ENCODE results near the gene CATSPERD. TPM values are rescaled to one million over a fixed set of nuclear protein-coding genes. Genes with fewer than 3 reads are reported as not detected.
"Not testable (repeated sequence)": the region's sequence is repeated elsewhere in the genome, so short reads cannot be mapped to it uniquely, and the experiment has no call there.

Gene CATSPERD
- total RNA-seq, 3 donors from 2014 or later, result not detected

DNA sequence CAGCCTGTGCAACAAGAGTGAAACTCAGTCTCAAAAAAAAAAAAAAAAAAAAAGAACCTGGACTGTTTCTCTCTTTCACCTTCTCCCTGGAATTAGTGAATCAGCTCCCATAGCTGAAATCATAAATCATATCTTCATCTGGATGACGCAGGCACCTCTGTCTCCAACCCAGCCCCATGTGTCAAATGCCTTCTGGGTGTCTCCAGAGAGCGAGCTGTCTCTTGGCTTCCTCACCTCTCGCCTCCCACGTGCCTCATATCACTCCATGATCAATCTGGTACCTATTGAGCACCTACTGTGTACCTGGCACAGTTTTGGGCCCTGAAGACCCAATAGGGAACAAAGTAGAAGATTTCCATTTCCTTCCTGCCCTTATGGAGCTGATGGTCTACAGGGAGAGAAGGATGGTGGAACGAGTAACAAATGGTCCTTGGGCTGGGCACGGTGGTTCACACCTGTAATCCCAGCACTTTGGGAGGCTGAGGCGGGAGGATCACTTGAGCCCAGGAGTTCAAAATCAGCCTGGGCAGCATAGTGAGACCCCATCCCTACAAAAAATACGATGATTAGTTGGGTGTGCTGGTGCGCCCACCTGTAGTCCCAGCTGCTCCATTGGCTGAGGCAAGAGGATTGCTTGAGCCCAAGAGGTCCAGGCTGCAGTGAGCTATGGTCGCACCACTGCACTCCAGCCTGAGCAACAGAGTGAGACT lies 37.1 kb upstream of the CATSPERD start:
- DNase-seq, result no peak
- intact Hi-C loops (cut with DNase I, micrococcal nuclease), result no loop called here
- ATAC-seq, result no peak
- Histone ChIP-seq H3K9me3 (no peaks in the 10 kb centered on the region), H3K4me1 (ENCODE audit: low read depth) (peaks cover 26% of the 10 kb centered on the region), H3K36me3 (ENCODE audit: low read depth) (no peaks in the 10 kb centered on the region), H3K4me3 (no peak overlapping the region)
- TF ChIP-seq, protein P1, sequence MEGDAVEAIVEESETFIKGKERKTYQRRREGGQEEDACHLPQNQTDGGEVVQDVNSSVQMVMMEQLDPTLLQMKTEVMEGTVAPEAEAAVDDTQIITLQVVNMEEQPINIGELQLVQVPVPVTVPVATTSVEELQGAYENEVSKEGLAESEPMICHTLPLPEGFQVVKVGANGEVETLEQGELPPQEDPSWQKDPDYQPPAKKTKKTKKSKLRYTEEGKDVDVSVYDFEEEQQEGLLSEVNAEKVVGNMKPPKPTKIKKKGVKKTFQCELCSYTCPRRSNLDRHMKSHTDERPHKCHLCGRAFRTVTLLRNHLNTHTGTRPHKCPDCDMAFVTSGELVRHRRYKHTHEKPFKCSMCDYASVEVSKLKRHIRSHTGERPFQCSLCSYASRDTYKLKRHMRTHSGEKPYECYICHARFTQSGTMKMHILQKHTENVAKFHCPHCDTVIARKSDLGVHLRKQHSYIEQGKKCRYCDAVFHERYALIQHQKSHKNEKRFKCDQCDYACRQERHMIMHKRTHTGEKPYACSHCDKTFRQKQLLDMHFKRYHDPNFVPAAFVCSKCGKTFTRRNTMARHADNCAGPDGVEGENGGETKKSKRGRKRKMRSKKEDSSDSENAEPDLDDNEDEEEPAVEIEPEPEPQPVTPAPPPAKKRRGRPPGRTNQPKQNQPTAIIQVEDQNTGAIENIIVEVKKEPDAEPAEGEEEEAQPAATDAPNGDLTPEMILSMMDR (IDR thresholded peaks at IDR 0.05), result no peak

DNA sequence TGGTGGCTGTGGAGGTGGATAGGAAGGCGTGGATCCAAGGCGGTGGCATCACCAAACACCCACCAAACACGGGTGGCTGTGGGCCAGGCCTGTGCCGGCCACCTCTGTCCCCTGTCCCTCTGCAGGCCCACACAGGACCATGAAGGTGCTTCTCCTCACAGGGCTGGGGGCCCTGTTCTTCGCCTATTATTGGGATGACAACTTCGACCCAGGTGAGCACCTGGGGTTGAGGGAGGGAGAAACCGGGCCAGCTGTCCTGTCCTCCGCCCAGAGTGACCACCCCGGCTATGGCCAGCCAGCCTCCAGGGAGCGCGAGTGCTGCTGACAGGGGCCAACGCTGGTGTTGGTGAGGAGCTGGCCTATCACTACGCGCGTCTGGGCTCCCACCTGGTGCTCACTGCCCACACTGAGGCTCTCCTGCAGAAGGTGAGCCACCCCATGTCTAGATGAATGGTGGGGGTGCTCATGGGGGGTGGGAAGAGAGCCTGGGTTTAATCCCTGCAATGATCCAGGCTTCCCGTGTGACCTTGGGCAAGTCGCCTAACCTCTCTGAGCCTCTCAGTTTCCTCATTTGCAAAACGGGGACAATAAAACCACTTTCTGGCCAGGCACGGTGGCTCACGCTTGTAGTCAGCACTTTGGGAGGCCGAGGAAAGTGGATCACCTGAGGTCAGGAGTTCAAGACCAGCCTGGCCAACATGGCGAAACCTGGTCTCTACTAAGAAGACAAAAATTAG lies 35.6 kb upstream of the CATSPERD start:
- no peak overlapping the region for H3K4me3 ChIP-seq
- TF ChIP-seq, protein P1 (IDR thresholded peaks at IDR 0.05), result no peak
- intact Hi-C loops (cut with DNase I, micrococcal nuclease), result no loop called here

GRCh38 chr19:5686326-5686646 lies 34.2 kb upstream of the CATSPERD start:
- Histone ChIP-seq H3K9me3 (no peaks in the 10 kb centered on the region), H3K4me1 (ENCODE audit: low read depth) (peaks cover 14% of the 10 kb centered on the region), H3K36me3 (ENCODE audit: low read depth) (no peaks in the 10 kb centered on the region), H3K4me3 (no peak overlapping the region)
- TF ChIP-seq, protein P1 (IDR thresholded peaks at IDR 0.05), result no peak
- no peak for ATAC-seq
- DNase-seq, result no peak
- intact Hi-C loops (cut with DNase I, micrococcal nuclease), result no loop called here

More for the DNA sequence above, 35.6 kb upstream of the CATSPERD start:
- ATAC-seq, result no peak
- DNase-seq, result no peak
- Histone ChIP-seq H3K4me1 (ENCODE audit: low read depth) (peaks cover 19% of the 10 kb centered on the region), H3K36me3 (ENCODE audit: low read depth) (no peaks in the 10 kb centered on the region), H3K9me3 (no peaks in the 10 kb centered on the region)

DNA sequence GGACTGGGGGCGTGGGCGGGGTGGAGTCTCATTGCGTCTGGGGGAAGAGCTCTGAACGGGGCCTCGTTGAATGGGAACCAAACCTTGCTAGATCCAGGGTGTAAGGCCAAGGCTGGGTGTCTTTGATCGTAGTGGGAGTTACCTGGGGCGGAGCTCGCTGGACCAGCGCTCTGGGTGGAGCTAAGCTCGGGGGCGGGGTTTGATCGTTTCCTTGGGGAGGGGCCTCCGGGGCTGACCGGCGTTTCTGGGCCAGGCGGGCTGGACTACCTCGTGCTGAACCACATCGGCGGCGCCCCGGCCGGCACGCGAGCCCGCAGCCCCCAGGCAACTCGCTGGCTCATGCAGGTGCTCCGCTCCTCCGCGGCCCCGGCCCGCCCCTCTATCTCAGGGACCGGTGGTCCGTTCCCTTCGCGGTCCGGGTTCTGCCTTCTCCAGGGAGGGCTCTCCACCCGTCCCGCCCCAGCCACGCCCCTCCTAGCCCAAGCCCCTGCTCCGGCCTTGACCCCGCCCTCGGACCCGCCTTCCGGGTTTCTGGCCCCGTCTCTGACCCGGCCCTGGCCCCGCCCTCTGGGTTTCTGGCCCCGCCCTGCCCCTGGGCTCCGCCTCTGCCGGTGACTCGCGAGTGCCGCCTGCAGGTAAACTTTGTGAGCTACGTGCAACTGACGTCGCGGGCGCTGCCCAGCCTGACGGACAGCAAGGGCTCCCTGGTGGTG lies 33.6 kb upstream of the CATSPERD start:
- peaks cover 17% of the 10 kb centered on the region for H3K4me1 ChIP-seq (ENCODE audit: low read depth)
- ATAC-seq (peak; percentile 84), DNase-seq (peak; percentile 99 to 100 (median 100))
- no peaks in the 10 kb centered on the region for H3K9me3 ChIP-seq
- intact Hi-C loops (cut with DNase I, micrococcal nuclease), result no loop called here
- no peaks in the 10 kb centered on the region for H3K36me3 ChIP-seq (ENCODE audit: low read depth)
- TF ChIP-seq, protein P1 (IDR thresholded peaks at IDR 0.05), result peak; percentile 91
- peak overlapping the region; percentile 11 for H3K4me3 ChIP-seq

GRCh38 chr19:5687360-5688198 lies 32.9 kb upstream of the CATSPERD start:
- intact Hi-C loops (cut with DNase I, micrococcal nuclease), result no loop called here
- Histone ChIP-seq H3K9me3 (no peaks in the 10 kb centered on the region), H3K36me3 (ENCODE audit: low read depth) (no peaks in the 10 kb centered on the region), H3K4me3 (no peak overlapping the region), H3K4me1 (ENCODE audit: low read depth) (peaks cover 23% of the 10 kb centered on the region)
- ATAC-seq, result no peak
- TF ChIP-seq, protein P1 (IDR thresholded peaks at IDR 0.05), result no peak
- DNase-seq, result peak in 2 of 3 donors; percentile 64 to 72

DNA sequence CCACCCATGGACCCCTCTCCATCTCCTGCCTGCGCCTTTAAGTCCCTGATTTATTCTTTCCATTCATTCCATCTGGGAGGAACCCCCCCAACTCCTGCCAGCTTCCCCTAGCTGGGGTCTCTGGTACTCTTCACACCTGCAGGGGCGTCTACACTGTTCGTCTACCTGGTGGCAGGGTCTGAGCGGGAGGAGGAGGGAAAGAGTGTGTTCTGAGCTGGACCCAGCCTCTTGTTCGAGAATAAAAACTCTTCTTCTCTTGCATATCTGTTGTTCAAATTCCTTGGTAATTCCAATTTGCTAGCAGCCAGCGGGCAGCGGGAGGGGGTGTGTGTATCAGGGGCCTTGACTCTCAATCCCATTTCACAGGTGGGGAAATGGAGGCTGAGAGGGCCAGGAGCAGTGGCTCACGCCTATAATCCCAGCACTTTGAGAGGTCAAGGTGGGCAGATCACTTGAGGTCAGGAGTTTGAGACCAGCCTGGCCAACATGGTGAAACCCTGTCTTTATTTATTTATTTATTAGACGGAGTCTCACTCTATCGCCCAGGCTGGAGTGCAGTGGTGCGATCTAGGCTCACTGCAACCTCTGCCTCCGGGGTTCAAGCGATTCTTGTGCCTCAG lies 32.1 kb upstream of the CATSPERD start:
- DNase-seq; ATAC-seq; H3K4me3 ChIP-seq; H3K9me3 ChIP-seq; intact Hi-C loops (cut with DNase I, micrococcal nuclease); H3K36me3 ChIP-seq (ENCODE audit: low read depth): not testable (repeated sequence)
- peaks cover 23% of the 10 kb centered on the region for H3K4me1 ChIP-seq (ENCODE audit: low read depth)
